GM21825 (cell line): ENCODE data around the gene RAMACL.
"Not testable (repeated sequence)": the region's sequence is repeated elsewhere in the genome, so short reads cannot be mapped to it uniquely, and the experiment has no call there.

Experiments used
- ATAC-seq: cut with Tn5 transposase; IDR thresholded peaks from one replicate; pipeline ENCODE4 v1.9.1; 2021; ENCODE audit warnings: mild to moderate bottlenecking, moderate library complexity; ENCODE audit not compliant: unreplicated experiment

The RAMACL gene

DNA sequence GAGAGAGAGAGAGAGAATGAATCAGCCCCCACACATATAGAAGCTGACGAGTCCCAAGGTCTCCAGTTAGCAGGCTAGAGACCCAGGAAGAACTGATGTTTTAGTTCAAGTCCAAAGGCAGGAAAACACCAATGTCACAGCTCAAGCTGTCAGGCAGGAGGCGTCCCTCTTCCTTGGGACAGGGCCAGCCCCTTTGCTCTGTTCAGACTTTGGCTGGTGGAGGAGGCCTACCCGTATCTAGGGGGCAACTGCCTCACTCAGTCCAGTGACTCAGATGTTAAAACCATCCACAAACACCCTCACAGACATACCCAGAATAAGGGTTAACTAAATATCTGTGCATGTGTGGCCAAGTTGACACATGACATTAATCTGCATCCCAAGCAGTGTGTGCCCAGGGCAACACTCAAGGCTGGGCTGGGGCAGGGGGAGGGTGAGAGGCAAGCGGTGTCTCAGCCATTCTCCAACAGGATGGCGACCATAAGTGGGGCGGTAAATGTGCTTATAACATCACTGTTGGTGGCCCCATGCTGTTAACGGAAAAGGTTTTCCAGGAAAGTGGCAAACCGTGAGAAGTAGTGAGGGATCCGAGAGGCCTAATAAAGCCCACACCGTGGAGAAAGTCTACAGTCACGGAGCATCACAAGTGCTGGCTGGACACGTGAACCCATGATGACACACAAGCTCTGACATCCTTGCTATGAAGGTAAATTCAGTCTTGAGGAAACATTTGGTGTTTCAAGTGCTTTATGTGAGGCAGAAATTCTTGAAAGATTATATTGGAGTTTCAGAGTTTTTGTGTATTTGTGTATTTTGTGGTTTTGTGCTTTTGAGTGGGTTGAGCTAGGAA is 28.1 kb downstream of the RAMACL start:
- no peak for ATAC-seq

DNA sequence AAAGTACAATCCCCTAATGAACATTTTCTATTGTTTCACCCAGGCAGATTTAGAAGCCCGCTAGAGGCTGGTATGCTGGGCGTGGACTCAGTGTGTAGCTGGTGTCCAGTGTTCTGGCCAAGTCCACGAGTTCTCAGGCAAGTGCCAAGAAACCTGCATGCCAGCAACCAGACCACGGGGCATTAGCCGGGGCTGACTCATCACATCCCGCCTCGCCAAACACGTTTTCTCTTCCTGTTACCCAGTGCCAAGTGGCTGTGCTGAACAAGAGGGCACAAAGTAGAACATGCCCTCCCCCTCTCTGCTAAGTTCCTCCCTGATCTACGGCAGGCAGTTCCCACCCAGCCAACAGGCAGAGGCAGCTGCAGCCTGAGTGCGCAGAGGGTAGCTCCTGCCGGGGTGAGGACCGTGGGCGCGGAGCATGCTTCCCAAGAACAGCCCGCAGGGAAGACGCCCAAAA is 29.6 kb downstream of the RAMACL start:
- no peak for ATAC-seq

DNA sequence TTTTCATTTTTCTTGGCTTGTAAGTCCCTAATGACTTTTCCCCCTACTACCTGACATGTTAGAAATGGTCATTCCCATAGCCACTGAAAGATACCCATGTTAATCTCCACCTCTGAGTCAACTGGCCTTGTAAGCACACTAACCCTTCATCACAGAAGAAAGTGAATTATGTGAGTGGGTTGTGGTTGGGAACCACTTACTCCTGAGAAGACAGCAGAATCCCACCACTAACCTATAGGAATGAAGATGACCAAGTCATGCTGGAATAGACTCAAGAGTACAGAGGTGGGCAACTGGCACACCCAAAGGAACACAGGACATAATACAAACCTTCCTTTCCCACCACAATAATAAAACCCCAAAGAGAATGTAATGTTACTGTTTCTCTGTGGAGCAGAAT is 30.1 kb downstream of the RAMACL start:
- ATAC-seq = no peak

DNA sequence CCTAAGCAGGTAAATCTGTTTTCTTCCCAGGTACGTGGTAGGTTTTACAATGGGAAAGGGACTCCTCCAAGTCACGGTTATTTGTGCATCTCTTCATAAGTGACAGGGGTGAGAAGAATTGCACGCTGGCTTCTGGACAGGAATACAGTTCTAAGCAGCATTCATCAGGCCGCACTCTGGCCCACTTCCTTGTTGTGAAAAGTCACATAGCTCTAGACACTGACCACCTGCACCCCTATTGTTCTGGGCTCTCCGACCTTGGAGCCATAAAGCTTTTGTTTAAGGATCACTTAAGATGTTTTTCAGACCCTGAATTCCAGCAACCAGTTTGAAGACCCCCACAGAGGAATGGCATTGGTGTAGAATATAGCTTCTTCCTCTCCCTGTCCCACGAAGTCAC is 31.4 kb downstream of the RAMACL start:
- ATAC-seq = no peak

DNA sequence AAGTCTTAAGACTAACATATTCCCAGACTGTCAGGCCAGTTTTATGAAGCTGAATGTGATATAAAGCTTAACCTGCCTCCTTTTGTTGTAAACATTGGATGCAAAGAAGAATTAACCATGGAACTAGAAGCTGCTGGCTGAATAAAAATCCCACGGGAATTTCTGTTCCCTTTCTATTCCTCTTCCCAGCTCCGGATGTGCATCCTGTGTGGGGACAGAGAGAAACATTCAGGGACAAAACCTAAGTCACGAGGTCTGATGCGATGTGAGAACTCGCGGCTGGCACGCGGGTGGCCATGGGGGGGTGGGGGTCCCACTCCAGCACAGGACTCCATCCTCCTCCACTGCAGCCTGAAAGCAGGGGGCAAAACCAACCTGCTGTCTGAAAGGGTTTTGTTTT is 32.2 kb downstream of the RAMACL start:
- ATAC-seq = no peak

DNA sequence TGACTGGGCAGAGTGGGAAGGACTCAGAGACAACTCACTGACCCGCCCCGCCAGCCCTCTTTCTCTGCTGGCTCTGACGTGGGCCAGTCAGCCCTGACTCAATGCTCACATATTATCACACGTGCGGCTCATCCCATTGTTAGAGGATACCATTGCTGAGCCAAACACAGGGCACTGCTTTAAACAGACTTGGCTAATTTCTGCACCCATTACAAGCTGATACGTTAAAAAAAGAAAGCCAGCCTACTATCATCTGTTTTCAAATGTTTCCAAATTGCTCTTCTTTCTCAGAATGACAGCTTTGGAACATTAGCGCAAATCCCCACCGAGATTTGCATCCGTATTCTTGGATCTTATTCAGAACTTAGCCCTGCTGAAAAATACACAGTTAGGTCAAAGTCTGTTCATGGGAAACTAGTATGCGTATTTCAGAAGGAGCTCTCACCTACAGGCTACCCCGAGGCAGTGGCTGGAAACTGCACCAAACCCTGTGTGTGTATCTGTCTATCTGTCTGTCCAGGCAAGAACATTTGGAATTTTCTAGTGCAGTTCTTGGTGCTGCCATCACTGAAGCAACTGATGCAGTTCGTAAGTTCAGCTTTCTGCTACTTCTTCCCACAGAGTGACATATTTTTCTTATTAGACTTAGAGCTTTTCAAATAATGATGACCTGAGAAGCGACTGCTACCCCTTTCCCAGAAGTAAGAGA is 32.8 kb downstream of the RAMACL start:
- no peak for ATAC-seq

DNA sequence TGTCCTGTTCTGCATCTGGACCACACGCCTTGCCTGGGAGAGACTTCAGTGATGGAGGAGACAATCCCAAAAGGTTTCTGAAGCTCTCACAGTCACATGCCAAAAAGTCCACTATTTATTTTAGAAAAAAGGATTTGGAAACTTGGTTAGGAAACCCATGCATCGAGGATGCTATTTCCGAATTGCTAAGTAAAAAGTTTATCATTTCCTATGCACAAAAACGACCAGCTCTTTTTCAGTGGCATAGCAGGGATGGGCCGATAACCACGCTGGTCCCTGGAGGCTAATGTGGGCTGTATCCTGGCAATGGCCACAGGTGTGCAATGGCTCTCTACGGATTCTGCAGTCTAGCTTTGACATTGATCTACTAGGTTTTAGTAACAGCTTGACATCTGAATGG is 33.9 kb downstream of the RAMACL start:
- ATAC-seq = no peak

DNA sequence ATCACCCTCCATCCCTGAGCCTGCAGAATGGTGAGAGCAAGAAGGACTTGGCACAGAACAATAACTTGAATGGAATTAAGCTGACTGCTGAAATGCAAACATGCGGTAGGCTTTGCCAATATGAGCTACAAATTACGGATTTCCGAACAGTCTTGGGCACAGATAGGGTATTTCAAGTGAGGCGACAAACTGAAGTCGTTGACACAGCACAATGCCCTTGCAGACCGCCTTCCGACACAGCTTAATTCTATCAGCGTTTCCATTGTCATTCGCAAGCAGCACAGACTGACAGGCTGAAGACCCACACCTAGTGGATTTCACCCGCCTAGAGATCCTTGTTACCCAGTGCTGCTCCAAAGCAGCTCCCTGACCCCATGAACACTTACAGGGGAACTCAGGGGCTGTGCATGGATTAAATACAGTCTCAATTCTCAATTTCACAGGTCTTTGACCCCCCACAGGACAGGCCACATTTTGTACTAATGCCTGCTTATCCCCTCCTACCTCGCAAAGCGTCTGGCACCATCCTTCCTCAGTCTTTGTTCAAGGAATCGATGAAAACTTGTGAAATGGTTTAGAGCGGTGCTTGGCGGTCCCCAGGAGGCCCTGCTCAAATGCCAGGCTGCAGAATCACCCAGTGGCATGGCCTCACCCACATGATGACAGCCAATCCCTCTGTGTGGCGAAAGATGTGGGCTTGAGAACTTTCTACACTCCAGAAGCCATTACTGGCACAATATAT is 34.6 kb downstream of the RAMACL start:
- no peak for ATAC-seq

DNA sequence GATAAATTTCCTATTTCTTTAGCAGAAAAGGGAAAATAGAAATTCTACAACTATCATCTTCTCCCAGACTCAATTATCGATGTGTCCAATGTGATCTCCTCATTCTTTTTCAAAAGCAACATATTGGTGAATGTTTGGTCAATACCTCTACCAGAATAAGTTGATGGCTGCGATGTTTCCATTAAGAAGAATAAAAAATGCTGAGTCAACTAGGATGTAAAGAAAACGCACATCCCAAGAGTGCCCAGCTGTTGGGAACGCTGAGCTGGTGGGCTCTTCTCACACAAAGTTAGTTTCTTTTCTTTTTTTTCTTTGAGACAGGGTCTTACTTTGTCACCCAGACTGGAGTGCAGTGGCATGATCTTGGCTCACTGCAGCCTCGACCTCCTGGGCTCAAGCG is 39.8 kb downstream of the RAMACL start:
- ATAC-seq = no peak

DNA sequence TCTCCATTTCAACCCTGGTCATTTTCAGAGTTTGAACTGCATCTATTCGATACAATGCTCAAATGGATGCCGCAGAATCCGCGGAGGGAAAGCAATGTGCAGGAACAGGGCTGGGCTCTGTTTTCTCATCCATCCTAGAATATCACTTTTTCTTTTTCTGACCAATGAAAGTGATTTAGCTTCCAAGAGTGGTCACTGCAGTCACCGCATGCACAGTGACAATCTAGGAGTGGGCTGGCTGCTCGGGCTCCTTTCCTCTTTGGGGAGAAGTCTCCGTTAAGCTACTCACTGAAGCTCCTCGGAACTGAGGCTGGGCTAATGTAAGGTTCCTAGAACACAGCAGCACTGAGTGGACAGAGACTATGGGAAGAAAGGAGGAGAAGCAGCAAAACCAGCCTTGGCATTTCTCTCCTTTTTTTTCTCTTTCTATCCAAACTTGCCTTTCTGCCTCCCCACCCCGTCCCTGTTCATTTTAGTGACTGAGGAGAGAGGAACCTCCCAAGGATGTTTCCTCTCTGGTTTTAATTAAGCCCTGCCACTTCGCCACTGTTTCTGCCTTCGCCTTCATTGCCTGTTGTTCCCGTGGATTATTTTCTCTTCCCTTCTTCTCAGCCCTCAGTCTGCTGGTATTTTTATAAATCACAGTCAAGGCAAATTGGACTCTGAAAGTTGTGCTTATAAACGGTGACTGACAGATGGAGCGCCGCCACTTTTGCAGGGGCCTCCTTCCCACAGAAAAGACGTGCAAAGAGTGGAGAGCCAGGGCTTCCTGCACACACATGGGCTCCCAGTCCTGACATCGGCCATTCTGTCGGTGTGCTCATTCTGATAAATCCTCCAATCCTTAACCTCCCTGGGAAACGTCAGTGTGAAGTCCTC is 41.1 kb downstream of the RAMACL start:
- no peak for ATAC-seq

DNA sequence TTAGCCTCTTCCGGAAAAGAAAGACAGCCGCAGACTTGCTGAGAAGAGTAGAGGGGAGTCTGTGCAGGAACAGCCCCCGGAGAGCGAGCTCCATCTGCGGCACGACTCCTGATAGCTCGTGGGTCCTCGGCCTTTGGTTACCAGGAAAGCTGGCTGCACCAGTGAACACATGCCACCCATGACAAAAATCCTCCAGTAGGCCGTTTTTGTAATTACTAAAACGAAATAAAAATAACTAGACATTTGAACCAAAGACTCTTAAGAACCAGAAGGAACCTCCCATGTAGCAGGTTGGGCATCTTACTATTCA is 42.2 kb downstream of the RAMACL start:
- no peak for ATAC-seq

DNA sequence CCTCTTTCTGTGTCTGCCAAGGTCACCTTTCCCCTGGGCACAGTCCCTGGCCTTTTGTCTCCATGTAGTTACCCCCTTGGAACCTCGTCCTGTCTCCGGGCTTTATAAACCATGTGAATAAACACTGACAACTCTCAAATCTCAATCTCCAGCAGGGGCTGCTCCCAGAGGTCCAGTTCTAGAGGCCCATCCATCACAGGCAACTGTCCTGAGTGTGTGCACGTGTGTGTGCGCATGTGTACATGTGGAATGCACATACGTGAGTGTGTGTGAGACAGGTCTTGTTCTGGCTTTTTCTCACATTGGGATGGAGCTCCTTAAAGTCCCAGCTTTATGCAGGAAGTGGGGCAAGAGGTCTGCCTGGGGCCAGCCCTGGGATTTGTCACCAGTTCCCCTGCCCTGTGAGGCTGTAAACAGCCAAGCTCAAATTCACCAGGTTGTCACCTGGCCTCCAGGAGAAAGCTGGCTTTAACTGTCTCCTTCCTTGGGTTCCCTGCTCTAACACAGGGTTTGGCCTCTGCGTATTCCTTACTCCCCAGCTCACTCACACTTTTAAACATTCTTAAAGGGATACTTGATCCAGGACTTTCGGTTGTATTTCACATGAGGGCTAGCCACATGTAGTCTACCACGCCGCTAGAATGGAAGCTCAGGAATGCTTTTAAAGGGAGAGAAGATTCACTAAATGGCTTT is 42.7 kb downstream of the RAMACL start:
- no peak for ATAC-seq

DNA sequence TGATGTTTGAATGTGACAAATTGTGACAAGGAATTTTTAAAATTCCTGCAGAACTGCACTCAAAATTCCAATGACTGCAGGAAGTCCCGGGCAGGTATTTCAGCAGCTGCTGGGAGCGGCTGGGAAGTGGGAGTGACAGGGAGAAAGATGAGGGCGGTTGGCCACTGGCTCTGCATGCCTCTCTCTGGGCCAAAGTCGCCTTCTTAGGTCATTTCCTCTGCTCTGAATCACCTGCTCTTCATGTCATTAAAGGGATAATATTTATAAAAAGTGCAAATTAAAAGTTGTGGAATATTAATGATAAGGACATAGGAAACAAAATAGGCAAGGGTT is 43.9 kb downstream of the RAMACL start:
- ATAC-seq = no peak

DNA sequence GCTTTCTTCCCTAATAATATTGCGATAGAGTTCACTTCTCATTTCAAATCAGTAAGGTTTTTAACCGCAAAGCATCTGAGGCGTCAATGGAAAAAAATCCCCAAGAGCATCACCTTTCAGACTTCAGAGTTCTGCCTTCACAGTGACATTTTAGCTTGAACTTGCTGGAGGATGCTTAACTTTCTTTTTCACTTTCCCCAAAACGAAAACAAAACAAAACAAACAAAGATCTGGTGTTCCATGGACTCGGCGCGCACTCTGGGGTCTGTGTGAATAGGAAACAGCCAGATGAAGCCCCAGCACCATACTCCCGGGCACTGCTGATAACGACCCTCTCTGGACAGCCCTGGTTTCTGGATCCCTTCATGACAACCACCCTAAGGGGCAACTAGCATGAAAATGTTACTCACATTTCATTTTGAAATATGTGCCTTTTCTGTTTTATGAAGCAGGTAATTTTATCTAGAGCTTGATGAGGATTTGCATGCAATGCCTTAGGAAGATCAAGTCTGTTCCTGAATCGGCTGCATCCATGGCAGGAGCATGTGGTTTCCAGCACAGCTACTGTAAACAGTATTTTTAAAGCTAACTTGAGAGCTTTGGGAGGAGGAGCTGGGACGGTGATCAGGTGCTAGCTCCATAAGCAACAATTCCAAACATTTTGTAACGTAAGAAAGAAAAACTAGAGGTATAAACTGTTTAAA is 44.5 kb downstream of the RAMACL start:
- ATAC-seq = no peak

DNA sequence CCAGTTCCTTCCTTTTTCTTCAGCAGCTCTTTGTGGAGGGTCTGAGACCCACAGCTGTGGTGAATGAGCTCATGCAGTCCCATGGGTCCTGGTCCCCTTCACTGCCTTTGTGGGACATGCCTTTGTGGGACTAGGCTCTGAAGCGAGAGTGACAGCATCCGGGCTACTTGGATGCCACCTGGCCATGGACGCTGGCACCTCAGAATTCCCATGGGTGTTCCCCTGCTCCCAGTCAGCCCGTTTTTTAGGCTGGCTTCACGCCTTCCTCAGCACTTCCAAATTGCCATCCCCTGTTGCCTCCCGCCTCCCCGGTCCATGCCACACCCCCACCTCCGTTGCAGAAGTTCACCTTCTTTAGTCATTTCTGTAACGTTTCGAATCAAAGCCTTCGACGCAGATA is 45.1 kb downstream of the RAMACL start:
- ATAC-seq = peak; percentile 27

DNA sequence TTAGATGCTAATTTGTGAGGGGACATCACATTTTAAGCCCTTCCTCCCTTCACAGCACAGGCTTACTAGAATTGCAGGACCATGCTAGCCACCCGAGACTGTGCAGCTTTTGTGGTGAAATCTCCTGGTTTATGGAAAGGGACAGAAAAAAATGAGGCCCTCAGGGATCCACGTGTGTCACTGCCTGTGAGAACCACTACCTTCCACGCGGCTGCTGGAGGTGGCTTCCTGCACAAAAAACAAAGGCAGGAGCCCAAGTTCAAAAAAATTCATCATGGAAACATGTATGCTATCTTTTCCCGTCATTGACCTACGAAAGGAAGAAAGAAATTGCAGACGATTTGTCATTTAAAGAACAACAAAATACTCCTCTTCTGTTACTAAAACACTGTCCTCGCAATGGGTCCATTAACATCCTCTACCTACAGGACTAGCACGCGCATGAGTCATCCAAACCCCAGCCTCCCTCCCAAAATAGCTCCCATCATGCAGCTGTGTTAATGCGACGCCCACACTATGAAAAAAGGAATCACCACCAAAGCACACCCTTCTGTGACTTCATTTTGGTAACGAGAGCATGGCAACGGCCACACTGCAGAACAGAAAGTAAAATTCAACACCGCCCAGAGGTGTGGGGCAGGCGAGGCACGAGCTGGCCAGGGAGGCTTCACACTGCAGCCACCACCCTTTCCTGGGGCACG is 45.7 kb downstream of the RAMACL start:
- ATAC-seq = peak; percentile 91

DNA sequence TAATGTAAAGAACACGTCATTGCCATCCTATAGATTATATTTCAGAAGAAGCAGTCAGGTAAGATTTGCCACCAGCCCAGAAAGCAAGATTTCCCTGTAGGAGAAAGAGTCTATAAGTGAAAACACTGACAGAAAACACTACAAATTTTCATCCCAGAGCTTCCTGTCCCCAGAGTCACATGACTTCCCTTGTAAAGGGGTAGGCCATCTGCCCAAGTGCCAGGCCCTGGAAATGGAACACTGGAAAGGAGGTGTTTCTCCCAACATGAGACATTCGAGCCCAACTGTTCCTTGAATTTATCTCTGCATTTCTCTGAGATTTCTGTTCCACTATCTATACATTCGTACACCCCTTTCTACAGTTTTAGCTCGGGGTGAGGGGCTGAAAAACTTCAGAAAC is 46.9 kb downstream of the RAMACL start:
- no peak for ATAC-seq

DNA sequence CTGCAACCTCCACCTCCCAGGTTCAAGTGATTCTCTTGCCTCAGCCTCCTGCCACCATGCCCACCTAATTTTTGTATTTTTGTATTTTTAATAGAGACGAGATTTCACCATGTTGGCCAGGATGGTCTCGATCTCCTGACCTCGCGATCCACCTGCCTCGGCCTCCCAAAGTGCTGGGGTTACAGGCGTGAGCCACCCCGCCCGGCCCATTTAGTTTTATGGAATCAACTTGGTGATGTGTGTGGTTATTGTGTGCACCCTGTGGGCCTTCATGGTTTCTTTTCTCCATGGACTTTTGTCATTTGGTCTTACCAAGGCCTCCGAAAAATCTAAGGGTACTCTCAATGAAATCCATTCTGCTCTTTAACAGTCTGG is 47.5 kb downstream of the RAMACL start:
- ATAC-seq = not testable (repeated sequence)

DNA sequence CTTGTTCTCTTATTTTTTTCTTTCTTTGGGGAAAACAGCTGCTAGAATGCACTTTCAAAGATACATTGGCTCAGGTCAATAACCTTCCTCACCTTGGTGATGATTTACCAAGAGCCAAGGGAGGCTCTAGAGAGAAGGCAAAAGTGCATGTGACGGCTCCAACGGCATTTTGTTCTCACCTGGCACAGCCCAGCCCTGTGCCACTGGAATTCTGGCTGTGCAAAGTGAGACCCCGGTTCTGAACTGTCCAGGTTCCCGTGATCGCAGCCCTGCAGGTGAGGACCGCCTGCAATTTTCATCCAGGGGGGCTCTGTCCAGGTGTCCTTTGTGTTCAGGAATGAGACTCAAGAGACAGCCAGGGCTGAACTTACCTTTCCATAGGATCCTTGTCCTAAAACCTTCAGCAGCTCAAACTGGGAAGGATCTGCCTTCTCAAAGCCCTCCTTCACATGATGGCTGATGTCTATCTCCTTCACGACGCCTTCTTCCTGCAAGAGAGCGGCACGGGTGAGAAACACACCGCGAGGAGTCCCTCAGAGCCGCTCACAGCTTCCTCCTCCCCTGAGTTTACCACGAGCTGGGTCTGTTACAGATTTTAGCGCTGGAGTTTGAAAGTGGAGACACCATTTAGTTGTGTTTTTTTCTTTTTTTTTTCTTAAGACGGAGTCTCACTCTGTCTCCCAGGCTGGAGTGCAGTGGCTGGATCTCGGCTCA is 48.0 kb downstream of the RAMACL start:
- no peak for ATAC-seq
